Retinal pigment epithelial cell (primary cell): Measurements from ENCODE around the gene GRIK5.

Experiments used
- DNase-seq: peaks from one replicate; pipeline ENCODE4 v3.0.0-alpha.2; 2010; ENCODE audit warnings: low read depth
- H3K4me3 ChIP-seq: 2 replicates; pipeline ENCODE4 v1.5.1; 2011; ENCODE audit warnings: mild to moderate bottlenecking, low read length, control low read depth, moderate library complexity
- TF ChIP-seq, protein P1 (sequence below): conservative IDR thresholded peaks from 2 replicates; pipeline ENCODE4 v1.5.1; 2011; ENCODE audit warnings: low read depth, low read length, control low read depth, inconsistent platforms

GRIK5 gene

DNA sequence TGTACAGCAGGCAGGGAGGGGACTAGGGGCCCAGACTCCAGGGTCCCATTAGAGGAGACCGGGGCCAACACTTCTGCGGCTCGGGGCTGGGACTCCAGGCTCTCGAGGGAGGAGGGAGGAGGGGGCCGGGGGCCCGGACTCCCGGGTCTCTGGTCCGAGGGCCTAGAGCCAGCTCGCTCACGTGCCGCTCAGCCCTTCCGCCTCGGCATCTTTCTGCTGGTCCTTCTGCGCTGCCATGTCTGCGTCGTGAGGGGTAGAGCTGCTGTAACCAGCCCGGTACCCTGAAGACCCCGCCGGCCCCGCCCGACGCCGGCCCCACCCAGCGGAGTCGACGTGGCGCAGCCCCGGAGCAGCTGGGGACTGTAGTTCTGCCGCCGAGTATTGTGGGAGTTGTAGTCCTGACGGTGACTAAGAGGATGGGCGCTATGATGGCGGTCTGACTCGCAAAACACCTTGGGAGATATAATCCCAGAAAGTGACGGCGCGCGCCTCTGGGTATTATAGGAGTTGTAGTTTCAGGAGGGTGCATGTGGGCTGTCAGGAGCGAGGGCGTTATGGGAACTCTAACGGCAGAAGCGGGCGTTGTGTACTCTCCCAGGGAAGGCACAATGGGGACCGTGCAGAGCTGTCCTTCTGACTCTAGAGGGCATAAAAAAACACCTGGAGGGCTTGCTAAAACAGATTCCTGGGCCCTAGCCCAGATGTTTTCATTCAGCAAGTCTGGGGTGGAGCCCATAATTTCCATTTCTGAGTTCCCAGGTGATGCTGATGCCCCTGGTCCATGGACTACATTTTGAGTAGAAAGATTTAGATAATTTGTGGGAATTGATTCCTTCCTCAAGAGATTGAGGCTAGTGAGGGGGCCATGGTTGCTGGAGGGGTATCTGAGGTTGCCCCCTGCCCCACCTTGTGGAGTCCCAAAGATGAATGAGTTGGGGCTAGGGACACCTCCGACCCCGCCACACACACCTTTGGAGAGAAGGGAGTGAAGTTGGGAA, 110.7 kb downstream of the GRIK5 start, which contains the start of gene RABAC1:
RABAC1 (minus strand) TSS at position 266 of the 998 bp plus-strand sequence; CDS start at position 237, 29 bp downstream.
- TF ChIP-seq, protein P1, sequence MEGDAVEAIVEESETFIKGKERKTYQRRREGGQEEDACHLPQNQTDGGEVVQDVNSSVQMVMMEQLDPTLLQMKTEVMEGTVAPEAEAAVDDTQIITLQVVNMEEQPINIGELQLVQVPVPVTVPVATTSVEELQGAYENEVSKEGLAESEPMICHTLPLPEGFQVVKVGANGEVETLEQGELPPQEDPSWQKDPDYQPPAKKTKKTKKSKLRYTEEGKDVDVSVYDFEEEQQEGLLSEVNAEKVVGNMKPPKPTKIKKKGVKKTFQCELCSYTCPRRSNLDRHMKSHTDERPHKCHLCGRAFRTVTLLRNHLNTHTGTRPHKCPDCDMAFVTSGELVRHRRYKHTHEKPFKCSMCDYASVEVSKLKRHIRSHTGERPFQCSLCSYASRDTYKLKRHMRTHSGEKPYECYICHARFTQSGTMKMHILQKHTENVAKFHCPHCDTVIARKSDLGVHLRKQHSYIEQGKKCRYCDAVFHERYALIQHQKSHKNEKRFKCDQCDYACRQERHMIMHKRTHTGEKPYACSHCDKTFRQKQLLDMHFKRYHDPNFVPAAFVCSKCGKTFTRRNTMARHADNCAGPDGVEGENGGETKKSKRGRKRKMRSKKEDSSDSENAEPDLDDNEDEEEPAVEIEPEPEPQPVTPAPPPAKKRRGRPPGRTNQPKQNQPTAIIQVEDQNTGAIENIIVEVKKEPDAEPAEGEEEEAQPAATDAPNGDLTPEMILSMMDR = peak; percentile 29
- DNase-seq = peak; percentile 64
- H3K4me3 ChIP-seq = peak within 1 kb of the TSS; percentile 85

DNA sequence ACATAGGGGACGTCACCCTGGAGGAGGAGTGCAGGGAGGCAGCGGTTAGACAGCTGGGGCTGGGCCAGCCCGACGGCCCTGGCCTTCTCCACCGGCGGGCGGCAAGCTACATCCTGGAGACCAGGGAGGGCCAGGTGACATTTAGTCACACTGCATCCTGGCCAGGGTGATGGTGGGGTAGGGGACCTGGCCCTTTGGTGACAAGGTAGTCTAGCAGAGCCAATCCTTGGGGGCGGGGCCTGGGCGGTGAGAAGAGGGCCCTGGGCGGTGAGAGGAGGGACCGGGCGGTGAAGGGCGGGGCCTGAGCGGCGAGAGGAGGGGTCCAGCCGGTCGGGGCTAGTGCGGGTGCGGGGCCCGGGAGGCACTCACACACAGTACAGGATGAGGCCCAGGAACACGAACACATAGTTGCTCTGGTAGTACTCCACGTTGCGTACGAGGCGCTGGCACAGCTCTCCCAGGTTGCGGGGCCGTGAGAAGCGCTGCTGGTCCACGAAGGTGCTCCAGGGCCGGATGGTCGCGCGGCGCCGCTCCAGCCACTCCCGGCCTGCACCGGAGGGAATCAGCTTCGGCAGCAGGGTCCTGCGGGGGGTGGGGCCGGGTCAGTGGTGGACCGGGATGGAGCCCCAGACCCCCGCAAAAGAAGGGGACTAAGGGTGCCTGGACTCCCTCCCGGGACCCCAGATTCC, 111.5 kb downstream of the GRIK5 start:
- TF ChIP-seq, protein P1 = no peak
- H3K4me3 ChIP-seq = peak overlapping the region; percentile 85
- DNase-seq = no peak

DNA sequence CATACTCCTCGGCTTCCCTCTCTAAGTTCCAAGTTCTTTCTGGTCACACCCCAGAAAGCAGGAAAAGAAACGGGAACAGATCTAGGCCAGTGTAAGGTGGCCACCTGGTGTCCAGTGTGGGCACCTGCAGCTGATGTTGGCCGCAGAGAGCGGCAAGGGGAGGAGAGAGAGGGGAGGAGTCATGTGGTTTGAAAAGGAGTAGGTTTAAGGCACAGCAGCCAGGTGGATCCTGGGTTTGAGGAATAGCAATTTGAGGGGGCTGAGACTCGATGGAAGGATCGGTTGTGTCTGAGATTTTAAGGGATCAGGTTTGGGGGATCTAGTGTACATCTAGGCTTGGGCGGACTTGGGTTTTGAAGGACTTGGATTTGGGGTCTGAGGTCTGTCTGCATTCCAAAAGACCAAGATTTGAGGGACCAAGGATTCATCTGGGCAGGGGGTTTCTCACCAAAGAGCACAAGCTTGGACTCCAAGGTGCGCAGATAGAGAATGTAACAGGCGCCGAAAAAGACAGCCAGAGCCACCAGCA, 112.1 kb downstream of the GRIK5 start:
- H3K4me3 ChIP-seq = peak overlapping the region; percentile 85
- TF ChIP-seq, protein P1 = peak; percentile 92
- peak; percentile 62 for DNase-seq

DNA sequence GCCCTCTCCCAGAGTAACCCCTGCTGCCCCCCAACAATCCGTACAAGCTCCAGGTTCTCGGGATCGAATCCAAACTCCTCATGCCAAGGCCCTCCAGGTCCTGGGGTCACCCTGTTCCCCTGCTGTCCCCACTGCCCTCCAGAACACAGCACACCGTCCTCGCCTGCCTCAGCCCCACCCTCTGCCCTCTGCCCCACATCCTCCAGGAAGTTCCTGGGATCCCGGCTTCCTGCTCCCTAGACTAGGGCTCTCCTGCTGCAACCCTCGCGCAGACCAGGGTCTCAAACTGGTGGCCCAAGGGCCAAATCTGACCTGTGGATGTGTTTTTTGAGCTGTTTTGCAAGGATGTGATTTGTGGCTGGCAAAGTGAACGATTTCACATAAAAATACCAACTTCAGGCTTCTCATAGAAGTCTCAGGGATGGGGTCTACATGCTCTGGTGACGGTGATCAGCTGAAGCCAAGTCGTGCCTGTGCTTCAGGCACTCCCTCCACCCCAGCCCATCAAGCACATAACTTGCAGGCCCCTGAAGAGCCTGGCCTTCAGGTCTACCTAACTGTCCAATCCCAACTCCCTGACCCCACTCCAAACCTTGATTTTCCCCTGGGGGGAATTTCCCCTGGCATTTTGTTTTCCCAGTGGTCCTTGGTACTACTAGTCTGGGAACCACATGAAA, 112.7 kb downstream of the GRIK5 start:
- TF ChIP-seq, protein P1 = no peak
- no peak overlapping the region for H3K4me3 ChIP-seq
- DNase-seq = no peak

DNA sequence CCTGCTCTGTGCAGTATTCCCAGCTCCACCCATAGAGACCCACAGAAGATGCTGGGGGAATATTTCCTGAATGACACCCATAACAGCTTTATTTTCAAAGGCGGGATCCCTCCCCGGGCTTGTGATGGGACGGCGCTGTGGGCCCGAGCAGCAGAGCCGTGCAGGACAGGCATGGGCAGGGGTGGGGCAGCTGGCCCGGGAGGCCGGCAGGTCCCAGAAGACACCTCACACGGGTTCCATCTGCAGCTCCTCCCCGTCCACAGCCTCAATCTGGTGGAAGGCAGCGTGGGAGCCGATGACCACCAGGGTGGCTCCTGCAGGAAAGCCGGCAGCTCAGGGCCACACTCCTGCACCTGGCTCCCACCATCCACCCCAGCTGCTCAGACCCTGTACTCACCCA, 113.4 kb downstream of the GRIK5 start:
- DNase-seq = no peak
- no peak overlapping the region for H3K4me3 ChIP-seq
- TF ChIP-seq, protein P1 = no peak

DNA sequence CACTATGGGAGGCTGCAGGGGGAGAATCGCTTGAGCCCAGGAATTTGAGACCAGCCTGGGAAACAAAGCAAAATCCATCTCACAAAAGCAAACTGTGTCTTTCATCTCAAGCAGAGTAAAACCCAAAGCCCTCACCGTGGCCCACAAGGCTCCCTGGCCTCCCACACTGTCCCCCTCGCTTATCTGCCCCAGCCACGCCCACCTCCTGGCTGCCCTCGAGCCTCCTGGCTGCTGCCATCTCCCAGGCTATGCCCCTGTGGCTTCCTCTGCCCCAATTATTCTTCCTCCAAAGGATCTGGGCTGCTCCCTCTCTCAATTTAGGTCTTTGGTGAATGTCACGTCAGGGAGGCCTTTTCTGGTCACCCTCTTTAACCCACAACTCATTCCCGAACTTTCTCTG, 114.5 kb downstream of the GRIK5 start:
- DNase-seq = no peak
- TF ChIP-seq, protein P1 = no peak
- no peak overlapping the region for H3K4me3 ChIP-seq
